K562 (cell line): ENCODE data around the gene PAH. TPM values are rescaled to one million over a fixed set of nuclear protein-coding genes. Genes with fewer than 3 reads are reported as not detected.

Experiments
- CC2D1A ChIP-seq: fragments of 450-650 bp; IDR thresholded peaks from 2 replicates; pipeline ENCODE4 v1.6.1; 2017; ENCODE audit warnings: mild to moderate bottlenecking
- CHD1 ChIP-seq: fragments of 200-600 bp; sonication (generic); IDR thresholded peaks from one replicate; pipeline ENCODE4 v1.6.1; 2012; ENCODE audit warnings: mild to moderate bottlenecking, moderate library complexity, low read length, inconsistent platforms
- EP400 ChIP-seq: fragments of 450-650 bp; IDR thresholded peaks from 2 replicates; pipeline ENCODE4 v1.6.1; 2017; ENCODE audit warnings: antibody characterized with exemption, mild to moderate bottlenecking, moderate library complexity
- IFI16 ChIP-seq: fragments of 250-450 bp; sonication (Bioruptor Pico); IDR thresholded peaks from 2 replicates; pipeline ENCODE4 v2.1.2; 2022; ENCODE audit warnings: mild to moderate bottlenecking, inconsistent platforms
- OTX1 ChIP-seq: fragments of 450-650 bp; formaldehyde crosslinking; IDR thresholded peaks from 2 replicates; pipeline ENCODE4 v1.4.0; 2022; ENCODE audit warnings: mild to moderate bottlenecking
- RBFOX2 ChIP-seq: fragments of 200-400 bp; formaldehyde crosslinking; IDR thresholded peaks from 2 replicates; pipeline ENCODE4 v1.6.1; 2017; ENCODE audit warnings: low read depth, mild to moderate bottlenecking, low read length, moderate library complexity
- RFX5 ChIP-seq: IDR thresholded peaks from 2 replicates; pipeline ENCODE4 v1.6.1; 2011; ENCODE audit warnings: low read depth, mild to moderate bottlenecking, improper control_type of control experiment, low read length
- SMC3 ChIP-seq: conservative IDR thresholded peaks from 2 replicates; pipeline ENCODE4 v1.6.1; 2011; ENCODE audit warnings: low read depth, low read length, improper control_type of control experiment; ENCODE audit not compliant: insufficient read depth
- ZNF274 ChIP-seq: IDR thresholded peaks from 2 replicates; pipeline ENCODE4 v1.6.1; 2011; ENCODE audit warnings: low read depth, mild to moderate bottlenecking, low read length, moderate library complexity, borderline replicate concordance
- polyA plus RNA-seq, 8 experiments: library from polyadenylated mRNA; depleted of rRNA in 4 of 8; stranded (reverse) in 5 of 8; unstranded in 3 of 8; fragments of >200 nt; fragmentation: Nextera tagmentation in 2 of 8; fragmentation: Illumina TruSeq in 1 of 8; extraction: Ambion mirVana in 2 of 8; extraction: Trizol in 1 of 8; gene quantifications; 2 replicates each; pipeline versions ENCODE4 v1.2.1 to v1.2.3, GENCODE V29; 2011 to 2014; ENCODE audit warnings: inconsistent platforms in 1 of 8, missing spikeins in 1 of 8
- total RNA-seq, 7 experiments: library from RNA; depleted of rRNA in 6 of 7; stranded (reverse); fragments of >200 nt in 6 of 7; fragmentation: Illumina TruSeq in 2 of 7; extraction: Trizol in 2 of 7; gene quantifications; 2 replicates each; pipeline versions ENCODE4 v1.2.1 to v1.2.3, GENCODE V29; 2011 to 2021; ENCODE audit warnings: low replicate concordance in 1 of 7
- TF ChIP-seq, protein P1 (sequence below), 2 experiments: fragments of 450-650 bp; formaldehyde crosslinking in 1 of 2; IDR thresholded peaks; 2 replicates each; pipeline versions ENCODE4 v1.4.0 to v1.6.1; 2014 to 2020; ENCODE audit warnings: mild to moderate bottlenecking in 2 of 2, borderline replicate concordance in 1 of 2, low read depth in 1 of 2
- TF ChIP-seq, protein P2 (sequence below), 3 experiments: IDR thresholded peaks in 2 of 3; conservative IDR thresholded peaks in 1 of 3; 2 replicates each; pipeline ENCODE4 v1.5.1; 2011 to 2012; ENCODE audit warnings: low read length in 3 of 3, mild to moderate bottlenecking in 3 of 3, control low read depth in 2 of 3, improper control_type of control experiment in 1 of 3, inconsistent platforms in 1 of 3, low read depth in 1 of 3, mixed read lengths in 1 of 3, moderate library complexity in 1 of 3; ENCODE audit not compliant: insufficient read depth in 2 of 3

Gene PAH
- total and polyA plus RNA-seq, 9 of the 15 experiments (the other 6 are each of a cell fraction or from before 2014, with no cell fraction given): 0.13 to 0.75 (median 0.69) TPM; not detected in 6

DNA sequence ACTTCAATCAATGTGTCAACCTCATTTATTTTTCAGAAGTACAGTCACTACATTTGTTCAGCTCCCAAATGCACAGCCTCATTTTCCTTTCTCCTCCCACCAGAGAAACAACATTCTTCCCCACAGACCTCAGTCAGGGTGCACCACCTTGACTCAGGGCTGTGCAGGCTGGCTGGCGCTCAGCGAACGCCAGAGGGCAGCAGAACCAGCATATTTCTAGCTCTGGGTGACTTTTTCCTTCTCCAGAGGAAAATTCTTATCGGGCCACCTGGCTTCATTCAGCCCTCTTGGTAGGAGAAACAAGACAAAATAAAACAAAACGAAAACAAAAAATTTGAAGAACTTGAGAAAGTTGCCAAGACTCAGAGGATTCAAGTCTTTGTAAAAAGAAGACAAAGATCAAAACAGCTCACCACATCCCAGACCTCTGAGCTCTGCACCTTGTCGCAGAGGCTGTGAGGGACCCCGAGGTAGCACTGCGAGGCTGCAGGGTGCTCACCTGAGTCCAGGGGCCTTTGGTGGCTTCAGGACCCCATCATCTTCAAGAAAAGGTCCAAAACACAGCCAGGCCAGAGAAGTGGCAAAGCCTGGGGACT lies 33.7 kb downstream of the PAH start (continued):
- TF ChIP-seq, protein P1, sequence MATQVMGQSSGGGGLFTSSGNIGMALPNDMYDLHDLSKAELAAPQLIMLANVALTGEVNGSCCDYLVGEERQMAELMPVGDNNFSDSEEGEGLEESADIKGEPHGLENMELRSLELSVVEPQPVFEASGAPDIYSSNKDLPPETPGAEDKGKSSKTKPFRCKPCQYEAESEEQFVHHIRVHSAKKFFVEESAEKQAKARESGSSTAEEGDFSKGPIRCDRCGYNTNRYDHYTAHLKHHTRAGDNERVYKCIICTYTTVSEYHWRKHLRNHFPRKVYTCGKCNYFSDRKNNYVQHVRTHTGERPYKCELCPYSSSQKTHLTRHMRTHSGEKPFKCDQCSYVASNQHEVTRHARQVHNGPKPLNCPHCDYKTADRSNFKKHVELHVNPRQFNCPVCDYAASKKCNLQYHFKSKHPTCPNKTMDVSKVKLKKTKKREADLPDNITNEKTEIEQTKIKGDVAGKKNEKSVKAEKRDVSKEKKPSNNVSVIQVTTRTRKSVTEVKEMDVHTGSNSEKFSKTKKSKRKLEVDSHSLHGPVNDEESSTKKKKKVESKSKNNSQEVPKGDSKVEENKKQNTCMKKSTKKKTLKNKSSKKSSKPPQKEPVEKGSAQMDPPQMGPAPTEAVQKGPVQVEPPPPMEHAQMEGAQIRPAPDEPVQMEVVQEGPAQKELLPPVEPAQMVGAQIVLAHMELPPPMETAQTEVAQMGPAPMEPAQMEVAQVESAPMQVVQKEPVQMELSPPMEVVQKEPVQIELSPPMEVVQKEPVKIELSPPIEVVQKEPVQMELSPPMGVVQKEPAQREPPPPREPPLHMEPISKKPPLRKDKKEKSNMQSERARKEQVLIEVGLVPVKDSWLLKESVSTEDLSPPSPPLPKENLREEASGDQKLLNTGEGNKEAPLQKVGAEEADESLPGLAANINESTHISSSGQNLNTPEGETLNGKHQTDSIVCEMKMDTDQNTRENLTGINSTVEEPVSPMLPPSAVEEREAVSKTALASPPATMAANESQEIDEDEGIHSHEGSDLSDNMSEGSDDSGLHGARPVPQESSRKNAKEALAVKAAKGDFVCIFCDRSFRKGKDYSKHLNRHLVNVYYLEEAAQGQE (IDR thresholded peaks at IDR 0.05; ENCODE audit: borderline replicate concordance): peak; percentile 42; the same call in 1 of the 2 replicates
- TF ChIP-seq, protein P1 (CRISPR knock-in tag; IDR thresholded peaks at IDR 0.05; ENCODE audit: low read depth): no peak
- TF ChIP-seq IFI16 (CRISPR knock-in tag): no peak
- TF ChIP-seq RFX5: no peak
- no peak for TF ChIP-seq OTX1
- no peak for TF ChIP-seq EP400
- TF ChIP-seq, protein P2, sequence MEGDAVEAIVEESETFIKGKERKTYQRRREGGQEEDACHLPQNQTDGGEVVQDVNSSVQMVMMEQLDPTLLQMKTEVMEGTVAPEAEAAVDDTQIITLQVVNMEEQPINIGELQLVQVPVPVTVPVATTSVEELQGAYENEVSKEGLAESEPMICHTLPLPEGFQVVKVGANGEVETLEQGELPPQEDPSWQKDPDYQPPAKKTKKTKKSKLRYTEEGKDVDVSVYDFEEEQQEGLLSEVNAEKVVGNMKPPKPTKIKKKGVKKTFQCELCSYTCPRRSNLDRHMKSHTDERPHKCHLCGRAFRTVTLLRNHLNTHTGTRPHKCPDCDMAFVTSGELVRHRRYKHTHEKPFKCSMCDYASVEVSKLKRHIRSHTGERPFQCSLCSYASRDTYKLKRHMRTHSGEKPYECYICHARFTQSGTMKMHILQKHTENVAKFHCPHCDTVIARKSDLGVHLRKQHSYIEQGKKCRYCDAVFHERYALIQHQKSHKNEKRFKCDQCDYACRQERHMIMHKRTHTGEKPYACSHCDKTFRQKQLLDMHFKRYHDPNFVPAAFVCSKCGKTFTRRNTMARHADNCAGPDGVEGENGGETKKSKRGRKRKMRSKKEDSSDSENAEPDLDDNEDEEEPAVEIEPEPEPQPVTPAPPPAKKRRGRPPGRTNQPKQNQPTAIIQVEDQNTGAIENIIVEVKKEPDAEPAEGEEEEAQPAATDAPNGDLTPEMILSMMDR (IDR thresholded peaks at IDR 0.05 in 2 of 3, conservative IDR thresholded peaks at IDR 0.05 in 1 of 3; ENCODE audit: insufficient read depth in 2 of 3, low read depth in 1 of 3, low read length in 3 of 3): peak; percentile 62 to 87 (median 72)
- TF ChIP-seq ZNF274: no peak
- TF ChIP-seq RBFOX2: no peak
- TF ChIP-seq CC2D1A: no peak
- no peak for TF ChIP-seq CHD1
- TF ChIP-seq SMC3: peak; percentile 76
- TF ChIP-seq, all 486 proteins: peak for 4
